ENCODE results near the gene CDC42BPG.

DNA sequence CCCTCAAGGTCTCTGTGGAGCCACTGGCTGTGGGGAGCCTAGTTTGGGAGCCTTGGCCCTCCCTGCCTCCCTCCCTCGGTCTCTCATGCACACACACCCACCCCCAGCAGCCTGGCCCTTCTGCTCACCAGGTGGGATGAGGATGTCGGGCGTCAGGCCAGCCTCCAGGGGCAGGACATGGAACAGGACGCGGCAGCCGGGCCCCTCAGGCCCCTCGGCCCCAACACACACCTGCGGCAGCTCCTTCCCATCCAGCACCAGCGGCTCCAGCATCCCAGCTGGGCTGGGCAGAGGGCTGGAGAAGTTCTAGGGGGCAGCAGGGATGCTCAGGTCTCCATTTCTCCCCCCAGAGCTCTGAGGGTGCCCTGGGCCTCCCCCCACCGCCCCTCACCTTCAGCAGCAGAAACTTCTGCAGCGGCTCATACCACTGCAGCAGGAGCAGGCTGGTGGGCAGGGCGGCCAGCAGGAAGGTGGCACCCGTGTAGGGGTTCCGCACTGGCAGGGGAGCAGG lies 52.6 kb downstream of the CDC42BPG start:
- no peak for TF ChIP-seq GATA2 (IDR thresholded peaks at IDR 0.05; ENCODE audit: low read depth, low read length)
- TF ChIP-seq GATA3 (IDR thresholded peaks at IDR 0.05; ENCODE audit: low read depth, low read length), result no peak

Measured in SH-SY5Y (cell line).